Measurements from ENCODE around the gene IFI27L1.

The IFI27L1 gene

GRCh38 chr14:94132285-94132887 lies 51.3 kb downstream of the IFI27L1 start:
- DNase-seq (ENCODE audit: low read depth in 2 of 2): peak; percentile 13 to 27

- no peak for DNase-seq (ENCODE audit: low read depth in 2 of 2)
Measured at GRCh38 chr14:94135476-94135875, 54.4 kb downstream of the IFI27L1 start.

- peak; percentile 71 for DNase-seq (ENCODE audit: low read depth in 2 of 2)
Measured at GRCh38 chr14:94136575-94137331, 55.6 kb downstream of the IFI27L1 start.

GRCh38 chr14:94138251-94138650 lies 57.1 kb downstream of the IFI27L1 start:
- DNase-seq (ENCODE audit: low read depth in 2 of 2): no peak

GRCh38 chr14:94139006-94139405 lies 57.9 kb downstream of the IFI27L1 start:
- DNase-seq (ENCODE audit: low read depth in 2 of 2): no peak

GRCh38 chr14:94139421-94139820 lies 58.3 kb downstream of the IFI27L1 start:
- no peak for DNase-seq (ENCODE audit: low read depth in 2 of 2)

GRCh38 chr14:94142247-94142646 lies 61.1 kb downstream of the IFI27L1 start:
- DNase-seq (ENCODE audit: low read depth in 2 of 2): no peak

- DNase-seq (ENCODE audit: low read depth in 2 of 2): no peak
Measured at GRCh38 chr14:94142836-94143235, 61.7 kb downstream of the IFI27L1 start.

- DNase-seq (ENCODE audit: low read depth in 2 of 2): no peak
Measured at GRCh38 chr14:94143239-94143638, 62.1 kb downstream of the IFI27L1 start.

- DNase-seq (ENCODE audit: low read depth in 2 of 2): no peak
Measured at GRCh38 chr14:94143711-94144110, 62.6 kb downstream of the IFI27L1 start.

GRCh38 chr14:94144765-94145164 lies 63.7 kb downstream of the IFI27L1 start:
- DNase-seq (ENCODE audit: low read depth in 2 of 2): no peak

GRCh38 chr14:94145902-94146527 lies 64.9 kb downstream of the IFI27L1 start:
- DNase-seq (ENCODE audit: low read depth in 2 of 2): no peak

Data from stimulated activated CD8-positive, alpha-beta memory T cell treated with anti-CD3 and anti-CD28 coated beads, Interleukin-15, amount 100 ng/mL, for 48 hours (primary cell).